ENCODE data around the gene CCDC57. TPM values are rescaled to one million over a fixed set of nuclear protein-coding genes. Genes with fewer than 3 reads are reported as not detected.

CCDC57 gene
- total and polyA plus RNA-seq, 9 of the 15 experiments (the other 6 are each of a cell fraction or from before 2014, with no cell fraction given) = 0.83 to 36.2 (median 13.6) TPM

- TF ChIP-seq CHD1 (IDR thresholded peaks at IDR 0.05; ENCODE audit: low read length) (no peak), NR2C1 (IDR thresholded peaks at IDR 0.05) (no peak), NR2C1 (tag; IDR thresholded peaks at IDR 0.05) (peak; percentile 42; the same call in 1 of the 2 replicates), NR2C2 (CRISPR knock-in tag; IDR thresholded peaks at IDR 0.05) (no peak), NR2C2 (tag; IDR thresholded peaks at IDR 0.05) (peak; percentile 50; the same call in 1 of the 2 replicates), BCLAF1 (IDR thresholded peaks at IDR 0.05; ENCODE audit: borderline replicate concordance in 1 of 2, control insufficient read depth in 1 of 2, low read depth in 2 of 2, low read length in 1 of 2) (no peak), SMAD3 (CRISPR knock-in tag; conservative IDR thresholded peaks at IDR 0.05) (0 out of 2 replicates have a peak, but pooled peaks have one; percentile 46), YBX1 (IDR thresholded peaks at IDR 0.05) (no peak), CBX1 (IDR thresholded peaks at IDR 0.05; ENCODE audit: low read depth) (no peak), ZNF140 (CRISPR knock-in tag; IDR thresholded peaks at IDR 0.05) (no peak), FUS (optimal IDR thresholded peaks at IDR 0.05; ENCODE audit: low read depth, low read length) (no peak), RAD21 (CRISPR knock-in tag; conservative IDR thresholded peaks at IDR 0.05 in 1 of 2, IDR thresholded peaks at IDR 0.05 in 1 of 2) (peak; percentile 70 to 80), GTF2E2 (tag; IDR thresholded peaks at IDR 0.05) (0 out of 2 replicates have a peak, but pooled peaks have one; percentile 25), ZNF444 (CRISPR knock-in tag; IDR thresholded peaks at IDR 0.05) (no peak), NFIC (IDR thresholded peaks at IDR 0.05) (peak; percentile 19; the same call in 1 of the 2 replicates), FOXP4 (CRISPR knock-in tag; IDR thresholded peaks at IDR 0.05; ENCODE audit: borderline replicate concordance) (no peak), ZFP30 (CRISPR knock-in tag; IDR thresholded peaks at IDR 0.05; ENCODE audit: borderline replicate concordance) (no peak), MXI1 (IDR thresholded peaks at IDR 0.05; ENCODE audit: low read depth, low read length) (no peak), HMG20A (CRISPR knock-in tag; conservative IDR thresholded peaks at IDR 0.05) (no peak), ZNF76 (CRISPR knock-in tag; IDR thresholded peaks at IDR 0.05; ENCODE audit: borderline replicate concordance) (0 out of 2 replicates have a peak, but pooled peaks have one; percentile 81), ZNF512 (tag; IDR thresholded peaks at IDR 0.05) (no peak), FOXP1 (CRISPR knock-in tag; IDR thresholded peaks at IDR 0.05) (no peak; the same call in 1 of the 2 replicates)
Measured at GRCh38 chr17:82205720-82206508, 6.7 kb downstream of the CCDC57 start (continued).
